HEK293 (cell line): ENCODE results near the gene CSAG1.
"Not testable (repeated sequence)": the region's sequence is repeated elsewhere in the genome, so short reads cannot be mapped to it uniquely, and the experiment has no call there.

ENCODE experiments used
- CTCF ChIA-PET: fragments of 350-600 bp; formaldehyde crosslinking; extraction: SDS; loops from one replicate; lab custom pipeline; 2021; ENCODE audit warnings: antibody characterized with exemption; lab: Yijun Ruan, JAX
- POLR2A ChIA-PET: fragments of 300-600 bp; formaldehyde crosslinking; extraction: SDS; loops from one replicate; lab custom pipeline; 2020; ENCODE audit warnings: antibody characterized with exemption, inconsistent platforms; lab: Yijun Ruan, JAX
- H3K27ac ChIP-seq: fragments of 200-500 bp; sonication (Bioruptor generic); 2 replicates; pipeline ENCODE4 v1.5.1; 2014; ENCODE audit warnings: low read depth, low read length, control low read depth, inconsistent platforms; ENCODE audit errors: extremely low read depth
- H3K36me3 ChIP-seq, 2 experiments: fragments of 200-500 bp in 1 of 2; sonication (Bioruptor generic) in 1 of 2; 1 replicate in 1 of 2; 2 replicates in 1 of 2; pipeline ENCODE4 v1.5.1; 2014 to 2017; ENCODE audit warnings: inconsistent platforms in 2 of 2, low read length in 2 of 2; ENCODE audit not compliant: control insufficient read depth in 2 of 2, insufficient read depth in 1 of 2
- H3K4me1 ChIP-seq: fragments of 200-500 bp; sonication (Bioruptor generic); 2 replicates; pipeline ENCODE4 v1.5.1; 2014; ENCODE audit warnings: mild to moderate bottlenecking, low read length, inconsistent platforms; ENCODE audit not compliant: control insufficient read depth, insufficient read depth
- H3K4me3 ChIP-seq: 2 replicates; pipeline ENCODE4 v1.5.1; 2011; ENCODE audit warnings: low read depth, mild to moderate bottlenecking, control low read depth, low read length, moderate library complexity
- H3K9me3 ChIP-seq: fragments of 200-500 bp; sonication (Bioruptor generic); 2 replicates; pipeline ENCODE4 v1.5.1; 2014; ENCODE audit warnings: low read depth, low read length, inconsistent platforms; ENCODE audit not compliant: control insufficient read depth, insufficient read depth
- AEBP2 ChIP-seq: fragments of 450-650 bp; formaldehyde crosslinking; IDR thresholded peaks from 2 replicates; pipeline ENCODE4 v1.5.1; 2016; ENCODE audit warnings: missing biosample characterization, missing genetic modification characterization, borderline replicate concordance
- BCL6B ChIP-seq: fragments of 450-650 bp; formaldehyde crosslinking; IDR thresholded peaks from 2 replicates; pipeline ENCODE4 v1.5.1; 2017; ENCODE audit warnings: missing biosample characterization, missing genetic modification characterization
- ELK4 ChIP-seq: IDR thresholded peaks from 2 replicates; pipeline ENCODE4 v1.6.1; 2011; ENCODE audit warnings: mild to moderate bottlenecking, low read depth, low read length, borderline replicate concordance
- GLIS2 ChIP-seq: fragments of 450-650 bp; formaldehyde crosslinking; IDR thresholded peaks from 2 replicates; pipeline ENCODE4 v1.5.1; 2016; ENCODE audit warnings: missing biosample characterization, missing genetic modification characterization
- KLF16 ChIP-seq: fragments of 450-650 bp; formaldehyde crosslinking; IDR thresholded peaks from 2 replicates; pipeline ENCODE4 v1.5.1; 2017; ENCODE audit warnings: missing biosample characterization, missing genetic modification characterization
- MEIS1 ChIP-seq: sonication (generic); formaldehyde crosslinking; IDR thresholded peaks from 2 replicates; pipeline ENCODE4 v1.8.1; 2022; ENCODE audit warnings: missing genetic modification reagents, mild to moderate bottlenecking, borderline replicate concordance
- OSR2 ChIP-seq: fragments of 450-650 bp; formaldehyde crosslinking; IDR thresholded peaks from 2 replicates; pipeline ENCODE4 v1.5.1; 2016; ENCODE audit warnings: missing biosample characterization, missing genetic modification characterization
- ZNF121 ChIP-seq: fragments of 450-650 bp; formaldehyde crosslinking; IDR thresholded peaks from 2 replicates; pipeline ENCODE4 v1.5.1; 2016; ENCODE audit warnings: missing biosample characterization, missing genetic modification characterization
- ZNF211 ChIP-seq: fragments of 450-650 bp; formaldehyde crosslinking; IDR thresholded peaks from 2 replicates; pipeline ENCODE4 v1.5.1; 2016; ENCODE audit warnings: low read depth, missing biosample characterization, missing genetic modification characterization
- ZNF48 ChIP-seq: fragments of 450-650 bp; formaldehyde crosslinking; IDR thresholded peaks from 2 replicates; pipeline ENCODE4 v1.5.1; 2016; ENCODE audit warnings: missing biosample characterization, missing genetic modification characterization
- ZNF639 ChIP-seq: fragments of 450-650 bp; formaldehyde crosslinking; IDR thresholded peaks from 2 replicates; pipeline ENCODE4 v1.5.1; 2016; ENCODE audit warnings: missing biosample characterization, missing genetic modification characterization
- ZNF837 ChIP-seq: fragments of 450-650 bp; formaldehyde crosslinking; IDR thresholded peaks from 2 replicates; pipeline ENCODE4 v1.5.1; 2016; ENCODE audit warnings: missing biosample characterization, missing genetic modification characterization
- ZNF843 ChIP-seq: fragments of 450-650 bp; formaldehyde crosslinking; IDR thresholded peaks from 2 replicates; pipeline ENCODE4 v1.5.1; 2016; ENCODE audit warnings: missing biosample characterization, missing genetic modification characterization

Gene CSAG1

GRCh38 chrX:152725409-152725808 is 8.1 kb downstream of the CSAG1 start:
- TF ChIP-seq BCL6B (tag by site-specific recombination) (no peak), ZNF843 (no peak), MEIS1 (CRISPR knock-in tag) (no peak), GLIS2 (tag by site-specific recombination) (no peak), ZNF639 (tag by site-specific recombination) (no peak), ZNF121 (tag by site-specific recombination) (no peak), OSR2 (no peak), ELK4 (no peak), ZNF837 (no peak), KLF16 (tag by site-specific recombination) (no peak), ZNF211 (tag by site-specific recombination) (no peak), ZNF48 (no peak), AEBP2 (tag by site-specific recombination) (no peak)
- ChIA-PET POLR2A (no interaction called here), CTCF (no interaction called here)
- Histone ChIP-seq H3K9me3 (no peaks in the 10 kb centered on the region), H3K4me1 (no peaks in the 10 kb centered on the region), H3K27ac (no peak overlapping the region), H3K4me3 (no peak overlapping the region), H3K36me3 (no peaks in the 10 kb centered on the region)

GRCh38 chrX:152713815-152714787 is 19.4 kb downstream of the CSAG1 start, which contains the start of gene MAGEA2B:
MAGEA2B (plus strand) TSS chrX:152714628; CDS start chrX:152717107, 2,479 bp downstream.
- POLR2A ChIA-PET, H3K4me1 ChIP-seq, H3K4me3 ChIP-seq, H3K27ac ChIP-seq, H3K36me3 ChIP-seq, H3K9me3 ChIP-seq, CTCF ChIA-PET: not testable (repeated sequence)

- H3K4me1 ChIP-seq, H3K36me3 ChIP-seq, H3K9me3 ChIP-seq, CTCF ChIA-PET, H3K4me3 ChIP-seq, H3K27ac ChIP-seq, POLR2A ChIA-PET: not testable (repeated sequence)
Measured at GRCh38 chrX:152713195-152713594, 20.3 kb downstream of the CSAG1 start.

- H3K4me1 ChIP-seq, H3K27ac ChIP-seq, CTCF ChIA-PET, H3K4me3 ChIP-seq, POLR2A ChIA-PET, H3K9me3 ChIP-seq, H3K36me3 ChIP-seq: not testable (repeated sequence)
Measured at GRCh38 chrX:152709173-152709572, 24.3 kb downstream of the CSAG1 start, which contains the start of gene CSAG2. CSAG2 (minus strand) TSS chrX:152709273; CDS start chrX:152709112, 161 bp downstream.

- H3K36me3 ChIP-seq, H3K4me3 ChIP-seq, H3K9me3 ChIP-seq, CTCF ChIA-PET, H3K27ac ChIP-seq, POLR2A ChIA-PET, H3K4me1 ChIP-seq: not testable (repeated sequence)
Measured at GRCh38 chrX:152706500-152706899, 27.0 kb downstream of the CSAG1 start.

GRCh38 chrX:152700390-152700789 is 33.1 kb downstream of the CSAG1 start:
- POLR2A ChIA-PET, CTCF ChIA-PET: not testable (repeated sequence)

More at GRCh38 chrX:152700390-152700789, 33.1 kb downstream of the CSAG1 start:
- not testable (repeated sequence) for H3K4me1 ChIP-seq, H3K4me3 ChIP-seq, H3K9me3 ChIP-seq, H3K36me3 ChIP-seq, H3K27ac ChIP-seq
